ENCODE data around the gene HOXC9. TPM values are rescaled to one million over a fixed set of nuclear protein-coding genes. Genes with fewer than 3 reads are reported as not detected.

HOXC9 gene
- total RNA-seq, 2 donors from 2014 or later = not detected

DNA sequence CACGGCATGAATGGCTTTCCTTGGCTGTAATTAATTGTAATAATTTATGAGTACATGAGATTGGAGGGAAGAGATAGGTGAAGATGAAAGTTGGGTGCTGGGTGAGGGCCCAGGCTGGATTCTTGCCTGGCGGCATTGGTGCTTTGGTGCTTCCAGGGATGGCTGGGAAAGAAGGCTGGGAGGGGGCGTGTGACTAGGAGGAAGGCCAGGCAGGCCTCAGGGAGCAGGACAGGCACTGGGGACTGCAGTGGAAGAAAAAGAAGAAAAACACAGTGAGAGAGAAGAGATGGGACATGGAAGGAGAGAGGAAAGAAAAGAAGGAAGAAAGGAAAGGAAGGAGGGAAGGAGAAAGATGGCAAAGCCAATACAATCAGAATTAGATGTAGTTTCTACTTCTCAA is 3.7 kb downstream of the HOXC9 start:
- Histone ChIP-seq H3K36me3 (no peaks in the 10 kb centered on the region), H3K4me1 (peaks cover 0 to 24% of the 10 kb centered on the region in 2 donors), H3K27me3 (peaks cover 61 to 71% of the 10 kb centered on the region in 2 donors), H3K4me3 (no peak overlapping the region), H3K27ac (no peak overlapping the region), H3K9me3 (no peaks in the 10 kb centered on the region)
- no peak for DNase-seq (ENCODE audit: low spot score)
- TF ChIP-seq, protein P1, sequence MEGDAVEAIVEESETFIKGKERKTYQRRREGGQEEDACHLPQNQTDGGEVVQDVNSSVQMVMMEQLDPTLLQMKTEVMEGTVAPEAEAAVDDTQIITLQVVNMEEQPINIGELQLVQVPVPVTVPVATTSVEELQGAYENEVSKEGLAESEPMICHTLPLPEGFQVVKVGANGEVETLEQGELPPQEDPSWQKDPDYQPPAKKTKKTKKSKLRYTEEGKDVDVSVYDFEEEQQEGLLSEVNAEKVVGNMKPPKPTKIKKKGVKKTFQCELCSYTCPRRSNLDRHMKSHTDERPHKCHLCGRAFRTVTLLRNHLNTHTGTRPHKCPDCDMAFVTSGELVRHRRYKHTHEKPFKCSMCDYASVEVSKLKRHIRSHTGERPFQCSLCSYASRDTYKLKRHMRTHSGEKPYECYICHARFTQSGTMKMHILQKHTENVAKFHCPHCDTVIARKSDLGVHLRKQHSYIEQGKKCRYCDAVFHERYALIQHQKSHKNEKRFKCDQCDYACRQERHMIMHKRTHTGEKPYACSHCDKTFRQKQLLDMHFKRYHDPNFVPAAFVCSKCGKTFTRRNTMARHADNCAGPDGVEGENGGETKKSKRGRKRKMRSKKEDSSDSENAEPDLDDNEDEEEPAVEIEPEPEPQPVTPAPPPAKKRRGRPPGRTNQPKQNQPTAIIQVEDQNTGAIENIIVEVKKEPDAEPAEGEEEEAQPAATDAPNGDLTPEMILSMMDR (IDR thresholded peaks at IDR 0.05) = no peak

DNA sequence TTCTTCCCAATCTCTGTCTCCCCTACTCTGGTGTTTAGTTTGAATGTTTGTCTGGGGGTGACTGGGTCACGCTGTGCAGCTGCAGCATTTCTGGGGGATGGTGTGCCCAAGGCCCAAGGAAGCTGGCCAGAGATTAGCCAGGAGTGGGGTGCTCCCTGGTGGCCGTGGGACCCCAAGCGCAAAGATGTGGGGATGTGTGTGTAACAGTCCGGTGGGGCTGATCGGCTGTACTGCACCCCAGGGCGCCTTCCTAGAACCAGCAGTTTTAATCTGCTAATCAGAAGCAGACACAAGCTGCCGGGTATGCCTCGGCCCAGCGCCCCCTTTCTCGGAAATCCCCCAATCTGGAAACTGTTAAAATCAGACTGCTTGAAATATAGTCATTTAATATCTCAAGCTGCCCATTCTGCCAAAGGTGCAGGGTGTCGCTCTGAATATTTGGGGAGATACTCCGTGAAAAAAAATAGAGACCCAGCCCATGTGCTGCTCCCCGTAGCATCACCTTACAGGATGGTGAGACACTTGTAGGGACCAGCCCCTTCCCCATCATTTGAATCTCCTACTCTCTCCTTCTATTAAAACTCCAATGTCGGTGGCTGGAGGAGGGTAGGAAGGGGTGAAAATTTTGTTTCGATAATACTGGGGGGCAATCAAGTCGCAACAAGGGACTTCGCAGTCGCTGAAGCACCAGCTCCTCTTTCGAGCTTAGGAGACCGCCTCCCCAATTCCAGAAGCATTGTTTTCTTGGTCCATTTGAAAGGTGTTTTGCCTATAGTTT is 4.3 kb downstream of the HOXC9 start:
- Histone ChIP-seq H3K9me3 (no peaks in the 10 kb centered on the region), H3K36me3 (no peaks in the 10 kb centered on the region), H3K27me3 (peaks cover 60 to 64% of the 10 kb centered on the region in 2 donors), H3K4me1 (peaks cover 0 to 27% of the 10 kb centered on the region in 2 donors), H3K27ac (no peak overlapping the region), H3K4me3 (no peak overlapping the region)
- DNase-seq (ENCODE audit: low spot score) = no peak
- TF ChIP-seq, protein P1 (IDR thresholded peaks at IDR 0.05) = no peak

DNA sequence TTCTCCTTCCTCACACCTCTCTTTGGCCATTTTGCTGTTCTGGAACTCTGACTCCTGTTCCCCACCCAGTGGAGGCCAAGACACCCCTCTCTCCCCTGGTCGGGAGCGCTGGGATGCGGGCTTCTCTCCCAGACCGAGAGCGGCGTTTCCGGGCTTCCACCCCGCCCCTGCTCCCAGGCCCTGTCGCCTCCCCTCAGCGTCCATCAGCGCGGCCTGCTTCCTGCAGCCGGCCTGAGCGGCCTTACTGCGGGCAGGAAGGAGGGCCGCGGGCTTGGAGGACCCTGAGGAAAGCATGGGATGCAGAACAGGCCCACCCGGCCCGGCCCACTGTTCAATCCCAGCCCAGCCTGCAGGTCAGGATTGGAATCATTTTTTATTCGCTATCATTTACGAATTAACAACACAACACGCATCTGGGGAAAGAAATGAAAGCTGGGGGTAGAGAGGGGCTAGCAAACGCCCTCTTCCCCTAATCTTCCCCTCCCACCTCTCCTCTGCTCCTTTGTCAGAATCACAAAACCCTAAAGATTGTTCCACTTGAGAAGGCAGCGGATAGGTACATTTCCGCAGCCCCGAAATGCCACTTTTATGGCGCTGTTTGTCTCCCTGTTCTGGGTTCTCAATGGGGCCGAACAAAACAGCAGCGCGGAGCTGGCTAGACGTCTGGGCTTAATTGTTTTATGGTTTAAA is 5.0 kb downstream of the HOXC9 start:
- Histone ChIP-seq H3K4me1 (peaks cover 0 to 26% of the 10 kb centered on the region in 2 donors), H3K27me3 (peaks cover 59 to 64% of the 10 kb centered on the region in 2 donors), H3K4me3 (no peak overlapping the region), H3K9me3 (no peaks in the 10 kb centered on the region), H3K36me3 (no peaks in the 10 kb centered on the region), H3K27ac (no peak overlapping the region)
- TF ChIP-seq, protein P1 (IDR thresholded peaks at IDR 0.05) = no peak
- DNase-seq (ENCODE audit: low spot score) = no peak

DNA sequence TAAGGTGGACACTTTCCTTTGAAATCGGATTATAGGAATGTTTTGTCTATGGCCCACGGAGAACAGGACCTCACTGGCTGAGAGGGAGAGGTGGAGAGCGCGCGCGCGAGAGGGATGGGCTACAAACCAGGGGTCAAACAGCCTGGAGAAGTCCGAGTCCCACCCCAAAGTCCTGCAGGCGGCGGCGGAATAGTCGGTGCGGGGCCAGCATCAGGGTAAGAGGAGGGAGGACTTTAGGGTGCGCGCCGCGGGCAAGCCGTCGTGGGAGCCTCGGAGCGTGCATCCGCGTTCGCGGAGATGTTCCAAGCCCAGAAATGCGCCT is 5.5 kb downstream of the HOXC9 start:
- no peak overlapping the region for H3K27ac ChIP-seq

DNA sequence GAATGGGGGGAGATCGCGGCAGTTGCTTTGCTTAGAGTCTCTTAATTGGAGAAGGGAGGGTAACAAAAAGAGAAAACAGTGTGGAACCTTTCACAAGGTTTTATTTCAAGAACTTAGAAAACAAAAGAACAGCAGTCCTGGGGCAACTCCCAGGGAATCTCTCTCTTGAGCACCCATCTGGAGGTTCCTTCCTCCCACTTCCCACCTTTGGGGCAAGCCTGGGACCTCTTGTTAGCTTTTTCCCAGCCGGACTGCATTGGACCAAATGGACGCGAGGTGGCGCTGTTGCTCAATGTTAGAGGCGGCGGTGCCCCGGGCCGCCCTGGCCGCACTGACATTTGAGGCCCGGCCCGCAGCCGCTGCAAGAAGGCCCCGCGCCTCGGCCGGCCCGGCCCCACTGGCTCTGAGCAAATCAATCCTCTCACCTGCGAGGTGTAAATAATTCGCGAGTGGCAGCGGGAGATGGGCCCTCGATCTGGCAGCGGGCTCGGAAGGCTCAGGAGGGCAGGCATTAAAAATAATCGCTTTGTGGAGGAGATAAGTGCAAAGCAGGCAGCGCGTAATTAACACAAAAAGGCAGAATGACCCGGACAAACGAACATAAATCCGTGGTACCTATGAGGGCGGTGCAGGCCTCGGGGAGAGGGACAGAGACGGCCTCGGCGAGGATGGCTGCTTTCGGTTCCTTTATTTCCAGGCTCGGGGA is 6.0 kb downstream of the HOXC9 start:
- peaks cover 51 to 62% of the 10 kb centered on the region in 2 donors for H3K27me3 ChIP-seq
- no peaks in the 10 kb centered on the region for H3K36me3 ChIP-seq
- peaks cover 0 to 18% of the 10 kb centered on the region in 2 donors for H3K4me1 ChIP-seq
- TF ChIP-seq, protein P1 (IDR thresholded peaks at IDR 0.05) = peak; percentile 86 to 98
- H3K27ac ChIP-seq = no peak overlapping the region
- DNase-seq (ENCODE audit: low spot score) = peak; percentile 91
- H3K4me3 ChIP-seq = peak overlapping the region in 1 of 2 donors; percentile 30
- H3K9me3 ChIP-seq = no peaks in the 10 kb centered on the region

More for the DNA sequence above, 5.5 kb downstream of the HOXC9 start:
- Histone ChIP-seq H3K4me1 (peaks cover 0 to 21% of the 10 kb centered on the region in 2 donors), H3K36me3 (no peaks in the 10 kb centered on the region), H3K9me3 (no peaks in the 10 kb centered on the region), H3K27me3 (peaks cover 57 to 64% of the 10 kb centered on the region in 2 donors), H3K4me3 (no peak overlapping the region)
- TF ChIP-seq, protein P1 (IDR thresholded peaks at IDR 0.05) = no peak
- no peak for DNase-seq (ENCODE audit: low spot score)
